ENCODE measurements around the gene GRPR. TPM values are rescaled to one million over a fixed set of nuclear protein-coding genes. Genes with fewer than 3 reads are reported as not detected.

The GRPR gene
- total RNA-seq, 2 donors from 2014 or later: not detected

- Histone ChIP-seq H3K27me3 (replicated peaks; ENCODE audit: insufficient read depth) (no peaks in the 10 kb centered on the region), H3K36me3 (no peaks in the 10 kb centered on the region), H3K27ac (no peak overlapping the region), H3K4me1 (ENCODE audit: control insufficient read depth in 1 of 2, low read depth in 2 of 2) (no peaks in the 10 kb centered on the region), H3K4me3 (no peak overlapping the region), H3K9me3 (no peaks in the 10 kb centered on the region)
- DNase-seq (ENCODE audit: low spot score) (no peak), ATAC-seq (ENCODE audit: insufficient number of reproducible peaks, low FRiP score, low read depth) (no peak)
- TF ChIP-seq CTCF (IDR thresholded peaks at IDR 0.05): no peak
Observed at GRCh38 chrX:16134936-16135335, 11.6 kb downstream of the GRPR start.

- Histone ChIP-seq H3K4me1 (ENCODE audit: control insufficient read depth in 1 of 2, low read depth in 2 of 2) (no peaks in the 10 kb centered on the region), H3K36me3 (no peaks in the 10 kb centered on the region), H3K27me3 (replicated peaks; ENCODE audit: insufficient read depth) (no peaks in the 10 kb centered on the region), H3K27ac (no peak overlapping the region), H3K4me3 (no peak overlapping the region), H3K9me3 (no peaks in the 10 kb centered on the region)
- DNase-seq (ENCODE audit: low spot score) (no peak), ATAC-seq (ENCODE audit: insufficient number of reproducible peaks, low FRiP score, low read depth) (no peak)
- no peak for TF ChIP-seq CTCF (IDR thresholded peaks at IDR 0.05)
Observed at GRCh38 chrX:16136080-16136479, 12.7 kb downstream of the GRPR start.

GRCh38 chrX:16137416-16138107 is 14.2 kb downstream of the GRPR start:
- no peaks in the 10 kb centered on the region for H3K4me1 ChIP-seq (ENCODE audit: control insufficient read depth in 1 of 2, low read depth in 2 of 2)
- no peak overlapping the region for H3K27ac ChIP-seq
- TF ChIP-seq CTCF (IDR thresholded peaks at IDR 0.05): no peak

GRCh38 chrX:16138108-16138427 is 14.7 kb downstream of the GRPR start:
- Histone ChIP-seq H3K27ac (no peak overlapping the region), H3K4me1 (ENCODE audit: control insufficient read depth in 1 of 2, low read depth in 2 of 2) (no peaks in the 10 kb centered on the region), H3K27me3 (replicated peaks; ENCODE audit: insufficient read depth) (no peaks in the 10 kb centered on the region), H3K4me3 (no peak overlapping the region), H3K36me3 (no peaks in the 10 kb centered on the region), H3K9me3 (no peaks in the 10 kb centered on the region)
- ATAC-seq (ENCODE audit: insufficient number of reproducible peaks, low FRiP score, low read depth) (no peak), DNase-seq (ENCODE audit: low spot score) (no peak)
- no peak for TF ChIP-seq CTCF (IDR thresholded peaks at IDR 0.05)

More at GRCh38 chrX:16137416-16138107, 14.2 kb downstream of the GRPR start:
- Histone ChIP-seq H3K36me3 (no peaks in the 10 kb centered on the region), H3K9me3 (no peaks in the 10 kb centered on the region), H3K27me3 (replicated peaks; ENCODE audit: insufficient read depth) (no peaks in the 10 kb centered on the region), H3K4me3 (no peak overlapping the region)
- ATAC-seq (ENCODE audit: insufficient number of reproducible peaks, low FRiP score, low read depth) (no peak), DNase-seq (ENCODE audit: low spot score) (no peak)

GRCh38 chrX:16140448-16140847 is 17.1 kb downstream of the GRPR start:
- no peak for DNase-seq (ENCODE audit: low spot score)
- ATAC-seq (ENCODE audit: insufficient number of reproducible peaks, low FRiP score, low read depth): no peak
- no peaks in the 10 kb centered on the region for H3K9me3 ChIP-seq
- H3K4me1 ChIP-seq (ENCODE audit: control insufficient read depth in 1 of 2, low read depth in 2 of 2): no peaks in the 10 kb centered on the region
- no peak for TF ChIP-seq CTCF (IDR thresholded peaks at IDR 0.05)
- H3K27ac ChIP-seq: no peak overlapping the region
- no peak overlapping the region for H3K4me3 ChIP-seq
- H3K36me3 ChIP-seq: no peaks in the 10 kb centered on the region
- no peaks in the 10 kb centered on the region for H3K27me3 ChIP-seq (replicated peaks; ENCODE audit: insufficient read depth)
